ENCODE results near the gene IKZF1.
A peak's percentile ranks its signal among the peaks of the same experiment; 100 is the strongest.
"Not testable (repeated sequence)": the region's sequence is repeated elsewhere in the genome, so short reads cannot be mapped to it uniquely, and the experiment has no call there.

IKZF1 gene

DNA sequence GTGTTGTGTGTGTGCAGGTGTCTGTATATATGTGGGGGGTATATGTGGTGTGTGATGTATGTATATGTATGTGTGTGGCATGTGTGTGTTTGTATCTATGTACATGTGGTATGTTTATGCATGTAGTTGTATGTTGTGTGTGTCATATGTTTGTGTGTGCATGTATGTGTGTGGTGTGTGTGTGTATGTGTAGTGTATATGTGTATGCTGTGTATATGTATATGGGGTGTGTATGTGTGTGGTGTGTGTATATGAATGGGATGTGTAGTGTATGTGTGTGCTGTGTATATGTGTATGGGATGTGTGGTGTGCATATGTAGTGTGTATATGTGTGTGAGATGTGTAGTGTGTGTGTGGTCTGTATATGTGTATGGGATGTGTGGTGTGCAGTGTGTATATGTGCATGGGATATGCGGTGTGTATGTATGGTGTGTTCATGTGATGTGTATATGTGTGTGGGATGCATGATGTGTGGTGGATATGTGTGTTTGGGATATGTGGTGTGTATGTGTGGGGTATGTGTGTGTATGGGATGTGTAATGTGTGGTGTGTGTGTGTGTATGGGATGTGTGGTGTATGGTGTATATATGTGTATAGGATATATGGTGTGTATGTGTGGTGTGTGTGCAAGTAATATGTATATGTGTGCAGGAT, 30.0 kb downstream of the IKZF1 start:
- Histone ChIP-seq H3K27me3 (ENCODE audit: insufficient read depth, poor library complexity, severe bottlenecking) (peaks cover 7% of the 10 kb centered on the region), H3K9me3 (ENCODE audit: severe bottlenecking) (no peaks in the 10 kb centered on the region), H3K4me3 (ENCODE audit: severe bottlenecking) (no peak overlapping the region), H3K4me1 (ENCODE audit: insufficient read depth, poor library complexity, severe bottlenecking) (no peaks in the 10 kb centered on the region), H3K27ac (ENCODE audit: poor library complexity, severe bottlenecking) (no peak overlapping the region), H3K36me3 (ENCODE audit: low read depth) (no peaks in the 10 kb centered on the region)
- TF ChIP-seq, protein P1, sequence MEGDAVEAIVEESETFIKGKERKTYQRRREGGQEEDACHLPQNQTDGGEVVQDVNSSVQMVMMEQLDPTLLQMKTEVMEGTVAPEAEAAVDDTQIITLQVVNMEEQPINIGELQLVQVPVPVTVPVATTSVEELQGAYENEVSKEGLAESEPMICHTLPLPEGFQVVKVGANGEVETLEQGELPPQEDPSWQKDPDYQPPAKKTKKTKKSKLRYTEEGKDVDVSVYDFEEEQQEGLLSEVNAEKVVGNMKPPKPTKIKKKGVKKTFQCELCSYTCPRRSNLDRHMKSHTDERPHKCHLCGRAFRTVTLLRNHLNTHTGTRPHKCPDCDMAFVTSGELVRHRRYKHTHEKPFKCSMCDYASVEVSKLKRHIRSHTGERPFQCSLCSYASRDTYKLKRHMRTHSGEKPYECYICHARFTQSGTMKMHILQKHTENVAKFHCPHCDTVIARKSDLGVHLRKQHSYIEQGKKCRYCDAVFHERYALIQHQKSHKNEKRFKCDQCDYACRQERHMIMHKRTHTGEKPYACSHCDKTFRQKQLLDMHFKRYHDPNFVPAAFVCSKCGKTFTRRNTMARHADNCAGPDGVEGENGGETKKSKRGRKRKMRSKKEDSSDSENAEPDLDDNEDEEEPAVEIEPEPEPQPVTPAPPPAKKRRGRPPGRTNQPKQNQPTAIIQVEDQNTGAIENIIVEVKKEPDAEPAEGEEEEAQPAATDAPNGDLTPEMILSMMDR (IDR thresholded peaks at IDR 0.05; ENCODE audit: poor library complexity, severe bottlenecking): no peak
- DNase-seq (ENCODE audit: low spot score) (no peak), ATAC-seq (ENCODE audit: low read depth) (no peak)

DNA sequence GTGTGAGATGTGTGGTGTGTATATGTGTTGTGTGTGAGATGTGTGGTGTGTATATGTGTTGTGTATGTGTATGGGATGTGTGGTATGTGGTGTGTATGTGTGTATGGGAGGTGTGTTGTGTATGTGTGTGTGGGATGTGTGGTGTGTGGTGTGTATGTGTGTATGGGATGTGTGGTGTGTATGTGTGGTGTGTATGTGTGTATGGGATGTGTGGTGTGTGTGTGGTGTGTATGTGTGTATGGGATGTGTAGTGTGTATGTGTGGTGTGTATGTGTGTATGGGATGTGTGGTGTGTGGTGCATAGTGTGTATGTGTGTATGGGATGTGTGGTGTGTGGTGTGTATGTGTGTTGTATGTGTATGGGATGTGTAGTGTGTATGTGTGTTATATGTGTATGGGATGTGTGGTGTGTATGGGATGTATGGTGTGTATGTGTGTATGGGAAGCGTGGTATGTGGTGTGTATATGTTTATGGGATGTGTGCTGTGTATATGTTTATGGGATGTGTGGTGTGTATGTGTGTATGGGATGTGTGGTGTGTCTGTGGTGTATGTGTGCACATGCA, 30.8 kb downstream of the IKZF1 start:
- H3K36me3 ChIP-seq (ENCODE audit: low read depth): no peaks in the 10 kb centered on the region
- ATAC-seq (ENCODE audit: low read depth): no peak
- TF ChIP-seq, protein P1 (IDR thresholded peaks at IDR 0.05; ENCODE audit: poor library complexity, severe bottlenecking): no peak

DNA sequence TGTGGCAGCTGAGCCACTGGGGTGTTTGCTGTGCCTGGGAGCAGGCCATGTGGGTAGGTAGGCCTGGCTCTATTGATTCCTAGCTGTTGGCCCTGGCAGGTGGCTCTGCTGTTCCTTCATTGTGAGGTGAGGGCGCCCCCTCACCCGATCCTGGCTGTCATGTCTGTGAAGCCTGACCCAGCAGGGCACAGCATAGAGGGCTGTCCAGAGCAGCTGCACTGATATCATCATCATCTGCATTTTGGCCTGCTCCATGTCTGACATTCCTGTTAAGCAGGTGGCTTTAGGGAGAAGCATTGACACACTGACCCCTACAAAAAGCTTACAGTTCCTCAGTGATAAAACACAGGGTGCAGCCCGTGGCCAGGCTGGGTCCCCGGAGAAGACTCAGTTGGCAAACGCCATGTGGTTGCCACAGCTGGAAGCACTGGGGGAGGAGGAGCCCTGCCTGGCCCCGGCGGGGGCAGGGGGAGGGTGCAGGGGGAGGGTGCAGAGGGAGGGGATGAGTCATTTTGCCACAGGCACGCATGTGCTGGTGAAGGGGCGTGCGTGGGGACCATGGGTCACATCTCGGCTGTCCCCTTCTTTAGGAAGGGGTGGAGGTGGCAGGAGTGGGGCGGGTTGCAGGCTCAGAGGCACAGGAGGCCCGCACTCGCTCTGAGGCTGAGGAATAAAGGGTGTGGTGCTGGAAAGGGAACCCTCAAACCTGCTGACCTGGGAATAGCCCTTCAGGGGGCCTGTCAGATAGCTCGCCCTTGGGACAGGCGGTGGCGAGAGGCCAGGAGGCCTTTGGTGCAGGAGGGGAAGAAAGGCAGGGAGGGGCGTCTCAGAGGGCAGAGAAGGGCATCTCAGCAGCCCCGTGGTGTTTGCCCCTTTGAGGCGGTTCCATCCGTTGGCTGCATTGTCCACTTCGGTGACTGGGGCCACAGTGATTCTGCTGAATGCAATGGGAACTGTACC, 31.6 kb downstream of the IKZF1 start:
- Histone ChIP-seq H3K4me1 (ENCODE audit: insufficient read depth, poor library complexity, severe bottlenecking) (no peaks in the 10 kb centered on the region), H3K36me3 (ENCODE audit: low read depth) (no peaks in the 10 kb centered on the region), H3K27me3 (ENCODE audit: insufficient read depth, poor library complexity, severe bottlenecking) (peaks cover 5% of the 10 kb centered on the region), H3K4me3 (ENCODE audit: severe bottlenecking) (no peak overlapping the region), H3K9me3 (ENCODE audit: severe bottlenecking) (no peaks in the 10 kb centered on the region), H3K27ac (ENCODE audit: poor library complexity, severe bottlenecking) (no peak overlapping the region)
- ATAC-seq (ENCODE audit: low read depth) (no peak; the same call in 2 of the 3 replicates), DNase-seq (ENCODE audit: low spot score) (no peak)
- TF ChIP-seq, protein P1 (IDR thresholded peaks at IDR 0.05; ENCODE audit: poor library complexity, severe bottlenecking): no peak

More for the DNA sequence above, 30.8 kb downstream of the IKZF1 start:
- DNase-seq (ENCODE audit: low spot score): no peak
- Histone ChIP-seq H3K27me3 (ENCODE audit: insufficient read depth, poor library complexity, severe bottlenecking) (peaks cover 5% of the 10 kb centered on the region), H3K4me1 (ENCODE audit: insufficient read depth, poor library complexity, severe bottlenecking) (no peaks in the 10 kb centered on the region), H3K9me3 (ENCODE audit: severe bottlenecking) (no peaks in the 10 kb centered on the region), H3K27ac (ENCODE audit: poor library complexity, severe bottlenecking) (no peak overlapping the region), H3K4me3 (ENCODE audit: severe bottlenecking) (no peak overlapping the region)

DNA sequence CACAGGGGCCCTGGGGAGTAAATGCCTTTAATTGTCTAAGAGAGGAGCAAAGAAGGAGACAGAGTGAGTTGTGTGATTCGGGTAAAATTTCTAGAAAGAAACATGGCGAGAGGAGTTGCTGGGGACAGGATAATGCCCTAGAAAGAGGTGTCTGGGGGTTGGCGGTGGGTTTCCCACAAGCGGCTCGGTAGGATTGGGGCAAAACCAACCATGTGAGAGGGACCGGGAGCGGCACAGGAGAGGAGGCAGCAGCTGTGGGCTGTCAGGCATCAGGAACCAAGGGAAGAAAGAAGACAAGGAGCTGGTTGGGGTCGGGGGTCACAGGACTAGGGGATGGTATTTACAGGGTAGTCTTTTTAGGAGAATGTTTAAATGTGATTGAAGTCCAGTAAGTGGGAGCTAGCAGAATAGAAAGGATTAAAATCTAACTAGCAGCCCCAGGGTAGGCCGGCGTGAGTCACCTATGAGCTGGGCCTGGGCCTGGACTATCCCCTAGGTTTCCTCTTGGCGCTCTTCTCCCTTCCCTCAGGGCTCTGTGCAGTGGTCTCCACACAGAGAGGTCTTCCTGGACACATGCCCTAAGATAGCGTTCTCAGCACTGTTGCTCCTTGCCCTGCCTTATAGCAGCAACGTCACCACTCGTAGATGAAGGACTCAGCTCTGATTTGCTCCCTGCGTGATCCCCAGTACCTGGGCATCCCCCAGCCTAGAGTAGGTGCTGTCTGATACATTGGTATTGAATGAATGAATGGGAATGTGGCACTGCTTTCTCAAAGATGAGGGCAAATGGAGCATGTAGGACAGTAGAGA, 32.6 kb downstream of the IKZF1 start:
- no peak overlapping the region for H3K4me3 ChIP-seq (ENCODE audit: severe bottlenecking)

DNA sequence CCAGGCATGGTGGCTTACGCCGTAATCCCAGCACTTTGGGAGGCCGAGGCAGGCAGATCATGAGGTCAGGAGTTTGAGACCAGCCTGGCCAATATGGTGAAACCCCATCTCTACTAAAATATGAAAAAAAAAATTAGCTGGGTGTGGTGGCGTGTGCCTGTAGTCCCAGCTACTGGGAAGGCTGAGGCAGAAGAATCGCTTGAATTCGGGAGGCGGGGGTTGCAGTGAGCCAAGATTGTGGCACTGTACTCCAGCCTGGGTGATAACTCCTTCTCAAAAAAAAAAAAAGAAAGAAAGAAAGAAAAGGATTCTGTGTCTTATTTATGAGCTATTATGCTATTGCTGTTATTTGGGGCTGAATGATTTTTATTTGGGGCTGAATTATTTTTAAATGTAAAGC, 35.0 kb downstream of the IKZF1 start:
- not testable (repeated sequence) for H3K9me3 ChIP-seq (ENCODE audit: severe bottlenecking); H3K27ac ChIP-seq (ENCODE audit: poor library complexity, severe bottlenecking); DNase-seq (ENCODE audit: low spot score); ATAC-seq (ENCODE audit: low read depth); H3K4me3 ChIP-seq (ENCODE audit: severe bottlenecking); H3K27me3 ChIP-seq (ENCODE audit: insufficient read depth, poor library complexity, severe bottlenecking); H3K4me1 ChIP-seq (ENCODE audit: insufficient read depth, poor library complexity, severe bottlenecking); H3K36me3 ChIP-seq (ENCODE audit: low read depth)

More for the DNA sequence above, 32.6 kb downstream of the IKZF1 start:
- Histone ChIP-seq H3K4me1 (ENCODE audit: insufficient read depth, poor library complexity, severe bottlenecking) (no peaks in the 10 kb centered on the region), H3K9me3 (ENCODE audit: severe bottlenecking) (no peaks in the 10 kb centered on the region), H3K36me3 (ENCODE audit: low read depth) (no peaks in the 10 kb centered on the region), H3K27ac (ENCODE audit: poor library complexity, severe bottlenecking) (no peak overlapping the region), H3K27me3 (ENCODE audit: insufficient read depth, poor library complexity, severe bottlenecking) (peaks cover 5% of the 10 kb centered on the region)
- DNase-seq (ENCODE audit: low spot score) (no peak), ATAC-seq (ENCODE audit: low read depth) (0 out of 3 replicates have a peak, but pooled peaks have one; percentile 17)
- TF ChIP-seq, protein P1 (IDR thresholded peaks at IDR 0.05; ENCODE audit: poor library complexity, severe bottlenecking): no peak
